ENCODE results near the gene WFS1. TPM values are rescaled to one million over a fixed set of nuclear protein-coding genes. Genes with fewer than 3 reads are reported as not detected.

WFS1 gene
- total and polyA plus RNA-seq, 2 of the 4 experiments (the other 2 are of a cell fraction): 9.7 to 42.4 TPM

DNA sequence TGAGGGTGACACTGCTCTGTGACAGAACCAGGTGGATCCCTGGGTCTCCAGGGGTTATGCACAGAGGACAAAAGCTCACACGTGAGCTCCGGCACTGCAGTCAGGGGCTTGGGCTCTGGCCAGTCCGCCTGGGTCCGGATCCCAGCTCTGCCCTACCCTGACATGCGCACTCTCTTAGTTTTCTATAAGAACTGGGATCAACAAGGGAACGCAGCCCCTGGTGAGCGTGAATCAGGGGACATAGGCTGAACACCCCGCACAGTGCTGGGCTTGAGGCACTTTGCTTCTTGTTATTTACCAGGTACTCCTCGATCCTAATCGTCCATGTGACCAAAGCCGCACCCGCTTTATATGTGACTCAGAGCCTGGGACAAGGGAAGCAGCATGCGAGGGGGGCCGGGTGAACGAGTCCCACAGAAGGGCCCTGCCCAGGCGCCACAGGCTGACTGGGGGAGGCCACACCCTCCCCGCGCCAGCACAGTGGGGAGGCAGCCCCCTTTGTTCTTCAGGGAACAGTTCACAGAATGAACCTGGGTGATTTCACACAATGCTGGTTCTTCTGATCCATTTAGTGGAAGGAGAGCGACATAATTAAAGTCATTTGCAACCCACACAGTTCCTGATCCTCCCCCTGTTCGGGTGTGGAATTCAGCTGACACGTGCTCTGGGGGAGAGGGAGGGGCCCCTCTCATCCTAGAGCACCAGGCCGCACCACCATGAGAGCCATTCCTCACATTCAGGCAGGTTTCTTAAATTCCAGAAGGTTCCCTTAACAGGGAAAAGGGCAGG lies 55.5 kb downstream of the WFS1 start:
- 79% methylated on average over 7 of the region's 22 CpGs; no CpG with 5 or more reads in 1 of the 2 experiments for WGBS, 2 experiments (ENCODE audit: extremely low coverage in 2 of 2, insufficient read length in 1 of 2)
- H3K9me1 ChIP-seq (ENCODE audit: insufficient read depth, low read length): no peaks in the 10 kb centered on the region
- peaks cover 2% of the 10 kb centered on the region for H3K9me3 ChIP-seq (ENCODE audit: control insufficient read depth, insufficient read depth, low read length)
- no peak overlapping the region for H2AK9ac ChIP-seq (replicated peaks; ENCODE audit: low read depth, low read length, poor library complexity)
- no peak for ATAC-seq (ENCODE audit: low read depth)
- no peak overlapping the region for H3K14ac ChIP-seq (replicated peaks; ENCODE audit: low read depth, low read length)
- H3K23ac ChIP-seq (ENCODE audit: low read depth, low read length): no peak overlapping the region
- no peak for DNase-seq
- H3K27ac ChIP-seq (ENCODE audit: insufficient read depth, low read length): no peak overlapping the region
- H3K27me3 ChIP-seq (ENCODE audit: control insufficient read depth, insufficient read depth, low read length): peaks cover 32% of the 10 kb centered on the region
- dilution Hi-C loops (cut with HindIII; ENCODE audit: low sequenced_read_pairs, unreplicated experiment): no loop called here
- H2AK5ac ChIP-seq (ENCODE audit: low read depth, low read length): no peak overlapping the region
- H4K8ac ChIP-seq (ENCODE audit: low read depth in 2 of 2, low read length in 2 of 2): no peak overlapping the region
- H4K20me1 ChIP-seq (ENCODE audit: insufficient read depth, low read length): no peaks in the 10 kb centered on the region
- CTCF ChIA-PET: interaction anchor here (1.2 to 3.1 kb wide), 2 partner anchors 61 to 75 kb away, joined by 3 to 20 read pairs; no protein-coding TSS in a partner anchor
- in situ Hi-C loops (cut with MboI; ENCODE audit: low sequenced_read_pairs): loop anchor here (5.0 to 10.0 kb wide), 2 partner anchors 73 to 330 kb away; no protein-coding TSS in a partner anchor
- no peak overlapping the region for H2AFZ ChIP-seq (replicated peaks; ENCODE audit: low read length, poor library complexity)
- no TSS peak for BruUV-seq (replicated peaks)
- H2BK15ac ChIP-seq (ENCODE audit: low read depth, low read length): no peak overlapping the region
- no peak overlapping the region for H4K5ac ChIP-seq (ENCODE audit: low read depth, low read length)
- H4K91ac ChIP-seq (ENCODE audit: insufficient read depth, low read depth, low read length): no peak overlapping the region
- intact Hi-C loops (cut with micrococcal nuclease): no loop called here
- H3K4me1 ChIP-seq (ENCODE audit: control insufficient read depth, insufficient read depth, low read length): no peaks in the 10 kb centered on the region
- H2BK5ac ChIP-seq (ENCODE audit: low read depth, low read length, poor library complexity, severe bottlenecking): no peak overlapping the region
- H3K79me1 ChIP-seq (ENCODE audit: low read depth in 1 of 2, low read length in 2 of 2): no peaks in the 10 kb centered on the region
- H3K4me2 ChIP-seq (ENCODE audit: low read depth, low read length): no peak overlapping the region
- no peak for TF ChIP-seq POLR2A (IDR thresholded peaks at IDR 0.05; ENCODE audit: low read depth, low read length)
- TF ChIP-seq RCOR1 (IDR thresholded peaks at IDR 0.05; ENCODE audit: insufficient replicate concordance, low read length): no peak
- no peak for TF ChIP-seq FOS (IDR thresholded peaks at IDR 0.05; ENCODE audit: low read depth, low read length)
- TF ChIP-seq MAFK (IDR thresholded peaks at IDR 0.05; ENCODE audit: low read depth, low read length): no peak
- TF ChIP-seq MAZ (IDR thresholded peaks at IDR 0.05; ENCODE audit: borderline replicate concordance, low read depth, low read length): no peak
- no peak overlapping the region for H3K4me3 ChIP-seq (ENCODE audit: insufficient read depth, low read depth, low read length)
- H2BK20ac ChIP-seq (ENCODE audit: low read depth, low read length): no peak overlapping the region
- no peak overlapping the region for H2BK120ac ChIP-seq (ENCODE audit: low read depth, low read length)
- no peak overlapping the region for H3K18ac ChIP-seq (ENCODE audit: low read depth, low read length)
- H3K56ac ChIP-seq (ENCODE audit: extremely low read depth, insufficient read depth, low read length): no peak overlapping the region
- H3K9ac ChIP-seq (ENCODE audit: low read depth, low read length): no peak overlapping the region
- no peak overlapping the region for H3K4ac ChIP-seq (ENCODE audit: low read depth, low read length)
- no peaks in the 10 kb centered on the region for H3K36me3 ChIP-seq (ENCODE audit: control insufficient read depth, insufficient read depth, low read length)
- POLR2A ChIA-PET (ENCODE audit: unreplicated experiment): no interaction called here

Measured in IMR-90 (cell line).